Activated CD4-positive, alpha-beta T cell treated with anti-CD3 and anti-CD28 coated beads, Interleukin-2, amount 10 ng/mL, durations not matched to agents 7 days and 5 days (primary cell): Measurements from ENCODE around the gene HDAC4. TPM values are rescaled to one million over a fixed set of nuclear protein-coding genes. Genes with fewer than 3 reads are reported as not detected.

ENCODE experiments used
- CTCF ChIA-PET: fragments of 350-600 bp; sonication (Branson Sonifier 250); formaldehyde crosslinking; loops from one replicate; lab custom pipeline; 2021; ENCODE audit warnings: antibody characterized with exemption; lab: Charles Lee
- POLR2A ChIA-PET: fragments of 350-600 bp; sonication (Branson Sonifier 250); formaldehyde crosslinking; loops from one replicate; lab custom pipeline; 2021; ENCODE audit warnings: antibody characterized with exemption; lab: Charles Lee
- DNase-seq: peaks from one replicate; pipeline ENCODE4 v3.0.0-alpha.2; 2020
- H3K27ac Mint-ChIP-seq: one replicate; pipeline ENCODE4 v1.8.0; 2021; ENCODE audit warnings: mild to moderate bottlenecking, moderate library complexity, mixed read lengths
- H3K27me3 Mint-ChIP-seq: one replicate; pipeline ENCODE4 v1.8.0; 2021; ENCODE audit warnings: mixed read lengths
- H3K36me3 Mint-ChIP-seq: one replicate; pipeline ENCODE4 v1.8.0; 2021; ENCODE audit warnings: low read depth, mixed read lengths
- H3K4me1 Mint-ChIP-seq: one replicate; pipeline ENCODE4 v1.8.0; 2021; ENCODE audit warnings: mixed read lengths
- H3K4me3 Mint-ChIP-seq: one replicate; pipeline ENCODE4 v1.8.0; 2021; ENCODE audit warnings: mild to moderate bottlenecking, moderate library complexity, mixed read lengths
- H3K9me3 Mint-ChIP-seq: one replicate; pipeline ENCODE4 v1.8.0; 2021; ENCODE audit warnings: mixed read lengths
- total RNA-seq, 2 experiments: library from RNA; stranded (reverse); gene quantifications; one replicate each; pipeline ENCODE4 v1.2.3, GENCODE V29; 2021

Gene HDAC4
- total RNA-seq, 2 experiments from 2014 or later = 57.1 to 68.4 TPM

DNA sequence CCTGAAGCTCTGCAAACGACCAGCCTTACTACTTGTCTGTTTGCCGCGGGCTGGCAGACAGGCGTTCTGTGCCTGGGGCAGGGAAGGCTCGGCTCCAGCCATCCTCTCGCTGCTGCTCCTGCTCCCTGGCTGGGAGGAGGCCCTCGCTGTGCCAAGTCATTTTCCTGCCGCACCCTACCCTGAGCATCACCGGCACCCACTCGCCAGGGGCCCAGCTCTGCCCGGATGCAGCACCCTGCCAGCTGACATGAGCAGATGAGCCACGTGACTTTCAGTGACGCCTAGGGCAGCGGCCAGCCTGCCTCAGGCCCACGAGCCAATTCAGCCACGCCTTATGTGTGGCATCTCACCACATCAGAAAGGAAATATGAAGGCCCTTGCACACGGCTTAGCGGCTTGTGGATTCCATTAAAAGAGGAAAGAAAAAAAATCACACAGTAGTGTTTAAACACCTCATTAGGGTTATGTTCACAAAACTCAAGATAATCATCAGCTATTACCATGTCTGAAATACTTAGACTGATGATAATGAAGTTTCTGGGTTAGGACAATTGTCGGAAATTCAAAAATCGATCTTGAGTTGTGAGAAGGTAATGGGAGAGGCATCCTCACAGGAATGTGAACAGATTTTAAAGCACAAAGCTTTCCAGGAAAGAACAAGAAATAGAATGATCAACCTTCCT is 302.4 kb downstream of the HDAC4 start:
- Mint-ChIP-seq H3K4me1 (no peaks in the 10 kb centered on the region), H3K27me3 (no peaks in the 10 kb centered on the region), H3K9me3 (no peaks in the 10 kb centered on the region), H3K27ac (no peak overlapping the region), H3K4me3 (no peak overlapping the region), H3K36me3 (peaks cover 11% of the 10 kb centered on the region)
- DNase-seq = no peak
- ChIA-PET CTCF (interaction anchor here (0.8 to 1.1 kb wide), 2 partner anchors 22 to 33 kb away, joined by 3 read pairs; no protein-coding TSS in a partner anchor), POLR2A (interaction anchor here (0.5 kb wide), 1 partner anchor 1001 kb away, joined by 3 read pairs; no protein-coding TSS in a partner anchor)

DNA sequence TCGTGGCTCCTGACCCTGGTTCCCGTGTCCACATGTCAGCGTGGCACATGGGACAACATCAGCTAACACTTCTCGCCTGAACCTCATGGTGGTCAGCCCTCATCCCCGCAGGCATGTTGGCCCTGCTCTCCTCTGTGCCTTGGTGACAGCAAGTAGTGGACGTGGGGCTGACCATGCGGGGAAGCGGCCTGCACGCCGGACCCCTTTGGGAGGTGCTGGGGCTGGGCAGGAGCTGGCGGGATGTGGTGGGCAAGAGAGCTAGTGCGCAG is 303.5 kb downstream of the HDAC4 start:
- CTCF ChIA-PET = no interaction called here
- H3K4me3 Mint-ChIP-seq = no peak overlapping the region
- H3K36me3 Mint-ChIP-seq = peaks cover 11% of the 10 kb centered on the region
- H3K27me3 Mint-ChIP-seq = no peaks in the 10 kb centered on the region
- no peak overlapping the region for H3K27ac Mint-ChIP-seq
- no peak for DNase-seq
- no peaks in the 10 kb centered on the region for H3K9me3 Mint-ChIP-seq
- POLR2A ChIA-PET = no interaction called here
- no peaks in the 10 kb centered on the region for H3K4me1 Mint-ChIP-seq

DNA sequence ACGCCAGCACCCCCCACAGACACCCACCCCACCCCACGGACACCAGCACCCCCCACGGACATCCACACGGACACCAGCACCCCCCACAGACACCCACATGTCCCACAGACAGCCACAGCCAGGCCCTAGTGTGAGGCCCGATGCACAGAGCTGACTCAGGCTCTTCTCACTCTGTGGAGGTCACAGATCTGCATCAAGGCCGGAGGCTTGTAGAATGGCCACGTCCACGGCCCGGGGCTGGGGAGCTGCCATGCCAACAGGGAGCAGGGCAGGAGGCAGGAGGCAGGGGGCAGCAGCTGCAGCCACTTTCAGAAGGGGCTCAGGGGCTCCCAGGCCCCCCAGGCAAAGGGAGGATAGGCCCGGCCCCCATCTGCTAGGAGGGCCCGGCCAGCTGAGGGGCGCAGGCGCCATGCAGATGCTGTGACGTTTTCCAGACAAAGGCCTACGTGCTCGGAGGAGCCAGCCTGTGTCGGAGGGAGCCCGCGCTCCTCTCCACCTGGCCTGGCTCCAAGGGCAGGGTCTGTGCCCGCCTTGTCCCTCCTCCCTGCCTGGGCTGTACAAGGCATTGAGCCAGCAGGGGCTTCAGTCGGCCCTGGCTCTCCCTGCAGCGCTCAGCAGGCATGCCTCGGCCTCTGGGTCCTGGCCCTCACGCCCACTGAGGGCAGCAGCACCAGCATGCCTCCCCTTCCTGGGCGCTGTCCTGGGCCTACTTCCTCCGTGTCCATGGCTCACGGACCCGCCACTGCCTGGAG is 304.0 kb downstream of the HDAC4 start:
- POLR2A ChIA-PET = no interaction called here
- no peaks in the 10 kb centered on the region for H3K27me3 Mint-ChIP-seq
- no peaks in the 10 kb centered on the region for H3K4me1 Mint-ChIP-seq

DNA sequence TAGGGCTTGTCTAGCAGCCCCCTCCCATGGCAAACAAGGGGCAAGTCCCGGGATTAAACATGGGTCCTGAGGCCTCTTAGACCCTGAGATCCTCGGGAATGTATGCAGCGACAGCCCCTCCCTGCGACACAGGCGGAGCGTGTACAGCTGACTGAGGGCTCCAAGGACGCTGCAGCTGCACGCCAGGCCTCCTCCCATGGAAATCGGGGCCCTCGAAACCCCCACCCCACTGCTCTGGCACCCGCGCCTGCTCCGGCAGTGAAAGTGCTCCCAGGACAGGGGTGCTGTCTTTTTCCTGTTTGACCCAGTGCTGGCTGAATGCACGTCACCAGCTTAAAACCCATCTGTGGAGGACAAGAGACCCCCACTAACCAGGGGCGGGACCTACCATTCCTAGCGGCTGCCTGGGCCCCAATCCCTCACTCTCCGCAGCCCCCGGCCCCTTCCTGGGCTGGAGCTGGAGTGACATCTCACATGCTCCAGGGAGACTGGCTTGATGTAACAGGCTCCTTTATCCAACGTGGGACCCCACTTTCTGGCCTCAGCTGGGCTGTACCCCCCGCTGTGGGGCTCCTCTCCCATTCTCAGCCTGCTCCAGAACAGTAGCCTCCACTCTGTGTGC is 305.2 kb downstream of the HDAC4 start:
- no peaks in the 10 kb centered on the region for H3K27me3 Mint-ChIP-seq
- ChIA-PET POLR2A (no interaction called here), CTCF (no interaction called here)
- DNase-seq = no peak
- H3K4me1 Mint-ChIP-seq = no peaks in the 10 kb centered on the region
- H3K27ac Mint-ChIP-seq = no peak overlapping the region
- no peak overlapping the region for H3K4me3 Mint-ChIP-seq
- H3K9me3 Mint-ChIP-seq = no peaks in the 10 kb centered on the region
- peaks cover 5% of the 10 kb centered on the region for H3K36me3 Mint-ChIP-seq

More for the DNA sequence above, 304.0 kb downstream of the HDAC4 start:
- no peak for DNase-seq
- no peak overlapping the region for H3K27ac Mint-ChIP-seq
- CTCF ChIA-PET = no interaction called here
- no peaks in the 10 kb centered on the region for H3K9me3 Mint-ChIP-seq
- peaks cover 11% of the 10 kb centered on the region for H3K36me3 Mint-ChIP-seq
- H3K4me3 Mint-ChIP-seq = no peak overlapping the region

DNA sequence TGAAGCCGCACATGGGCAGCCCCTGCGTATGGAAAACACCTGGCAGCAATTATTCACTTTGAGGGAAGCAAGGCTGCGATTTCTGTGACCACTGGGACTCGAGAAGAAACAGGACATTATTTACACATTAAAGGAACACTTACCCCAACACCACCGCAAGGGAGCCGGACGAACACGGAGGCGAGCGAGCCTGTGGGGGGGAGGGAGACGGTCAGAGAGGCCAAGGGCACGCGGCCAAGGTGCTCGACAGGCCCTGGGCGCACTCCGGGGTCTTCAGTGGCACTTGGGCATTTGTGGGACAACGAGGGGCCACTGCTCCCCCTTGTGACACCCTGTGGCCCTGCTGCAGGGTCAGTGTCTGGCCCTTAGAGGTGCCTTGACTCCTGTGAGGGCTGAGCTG is 306.0 kb downstream of the HDAC4 start:
- CTCF ChIA-PET = no interaction called here
- no peak overlapping the region for H3K27ac Mint-ChIP-seq
- peaks cover 5% of the 10 kb centered on the region for H3K36me3 Mint-ChIP-seq
- H3K4me3 Mint-ChIP-seq = no peak overlapping the region
- no peaks in the 10 kb centered on the region for H3K9me3 Mint-ChIP-seq
- DNase-seq = no peak
- POLR2A ChIA-PET = no interaction called here
- no peaks in the 10 kb centered on the region for H3K27me3 Mint-ChIP-seq
- no peaks in the 10 kb centered on the region for H3K4me1 Mint-ChIP-seq

DNA sequence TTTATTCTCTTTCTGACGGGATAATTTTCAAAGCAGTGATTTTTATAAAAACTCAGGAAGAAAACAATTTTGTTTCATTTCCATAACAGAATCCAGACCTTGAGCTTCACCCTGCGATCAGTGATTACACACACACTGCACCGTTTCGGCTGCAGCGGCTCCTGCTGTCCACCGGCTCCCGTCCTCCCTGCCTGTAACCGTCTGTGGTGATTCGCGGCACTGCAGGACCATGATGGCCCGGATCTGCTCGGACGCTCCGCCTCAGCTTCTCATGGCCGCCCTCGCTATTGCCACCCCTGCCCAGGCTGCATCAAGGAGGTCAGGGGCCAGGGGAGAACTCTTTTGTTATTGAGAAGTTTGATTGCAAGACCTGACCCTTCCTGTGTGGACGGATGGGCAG is 306.9 kb downstream of the HDAC4 start:
- DNase-seq = no peak
- POLR2A ChIA-PET = no interaction called here
- Mint-ChIP-seq H3K27ac (no peak overlapping the region), H3K36me3 (peaks cover 3% of the 10 kb centered on the region), H3K27me3 (no peaks in the 10 kb centered on the region), H3K4me3 (no peak overlapping the region), H3K9me3 (no peaks in the 10 kb centered on the region), H3K4me1 (no peaks in the 10 kb centered on the region)
- CTCF ChIA-PET = interaction anchor here (0.7 kb wide), 1 partner anchor 652 kb away, joined by 3 read pairs; no protein-coding TSS in a partner anchor

DNA sequence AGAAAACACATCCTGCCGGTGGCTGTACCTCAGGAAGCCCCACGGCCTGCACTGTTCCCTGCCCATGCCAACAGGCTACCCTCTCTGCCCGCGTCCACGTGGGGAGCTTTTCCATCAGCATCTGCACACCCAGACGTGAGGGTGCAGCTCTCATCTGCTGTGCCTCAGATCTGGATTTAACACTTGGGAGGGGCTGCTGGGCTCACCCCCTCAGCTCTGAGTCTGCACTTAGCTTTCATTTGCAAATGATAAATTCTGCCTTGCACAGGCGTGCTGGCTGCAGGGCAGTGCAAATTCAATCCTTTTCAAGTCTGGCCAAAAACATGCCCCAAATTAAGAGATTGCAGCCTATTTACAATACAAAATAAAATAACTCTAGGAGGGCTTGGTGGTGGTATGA is 307.3 kb downstream of the HDAC4 start:
- Mint-ChIP-seq H3K4me1 (no peaks in the 10 kb centered on the region), H3K9me3 (no peaks in the 10 kb centered on the region), H3K27ac (no peak overlapping the region), H3K4me3 (no peak overlapping the region), H3K27me3 (no peaks in the 10 kb centered on the region), H3K36me3 (peaks cover 3% of the 10 kb centered on the region)
- ChIA-PET CTCF (interaction anchor here (0.7 kb wide), 2 partner anchors 9 to 653 kb away, joined by 3 read pairs; no protein-coding TSS in a partner anchor), POLR2A (no interaction called here)
- DNase-seq = no peak

DNA sequence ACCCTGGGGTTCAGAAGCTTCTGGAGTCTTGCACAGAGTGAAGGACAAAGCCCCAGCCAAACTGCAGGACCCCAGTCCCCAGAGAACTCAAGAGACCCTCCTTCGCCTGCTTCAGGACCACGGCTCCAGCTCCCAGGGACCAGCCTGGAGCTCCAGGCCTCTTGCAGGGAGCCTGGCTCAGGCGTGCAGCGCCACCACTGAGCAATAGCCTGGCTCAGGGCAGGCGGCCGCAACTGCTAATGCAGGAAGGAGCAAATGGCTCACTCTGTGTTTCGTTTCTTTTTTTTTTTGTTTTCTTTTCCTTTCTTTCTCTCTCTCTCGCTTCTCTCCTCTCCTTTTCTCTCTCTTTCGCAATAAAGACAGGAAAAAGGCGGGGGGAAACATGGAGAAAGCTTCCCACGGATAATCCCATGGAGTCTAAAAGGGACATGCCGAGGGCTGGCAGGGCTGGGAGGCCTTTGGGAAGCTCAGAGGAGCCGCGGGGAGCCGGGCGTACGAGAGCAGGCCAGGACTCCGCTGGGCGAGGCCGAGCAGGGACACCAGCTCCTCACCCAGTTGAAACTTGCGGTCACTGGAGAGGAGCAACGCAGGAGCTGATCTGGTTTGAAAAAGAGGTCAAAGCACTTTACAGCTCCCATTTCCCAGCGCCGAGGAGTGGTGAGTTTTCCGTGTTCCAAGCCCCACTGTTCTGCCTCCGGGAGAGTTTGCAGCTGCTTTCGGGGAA is 308.1 kb downstream of the HDAC4 start:
- Mint-ChIP-seq H3K4me1 (no peaks in the 10 kb centered on the region), H3K27me3 (no peaks in the 10 kb centered on the region), H3K27ac (no peak overlapping the region), H3K4me3 (no peak overlapping the region), H3K9me3 (no peaks in the 10 kb centered on the region), H3K36me3 (peaks cover 3% of the 10 kb centered on the region)
- ChIA-PET CTCF (interaction anchor here (0.7 kb wide), 1 partner anchor 10 kb away, joined by 3 read pairs; no protein-coding TSS in a partner anchor), POLR2A (no interaction called here)
- no peak for DNase-seq

DNA sequence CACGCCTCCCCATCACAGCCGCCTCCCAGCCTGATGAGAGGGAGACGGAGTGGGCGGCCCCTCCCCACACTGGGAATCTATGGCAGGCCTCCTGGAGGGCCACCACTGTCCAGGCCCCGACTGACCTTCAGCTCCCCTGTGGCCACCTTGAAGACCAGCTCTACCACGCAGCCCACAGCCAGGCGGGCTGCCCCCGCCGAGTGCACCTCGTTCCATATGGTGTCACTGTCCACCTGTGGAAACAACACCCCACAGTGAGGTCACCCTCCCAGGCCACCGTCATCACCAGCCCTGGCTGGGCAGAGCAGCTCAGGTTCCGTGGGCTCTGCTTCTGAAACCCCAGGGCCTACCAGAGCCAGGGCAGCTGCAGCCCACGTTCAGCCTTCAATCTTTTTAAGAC is 310.9 kb downstream of the HDAC4 start:
- Mint-ChIP-seq H3K27me3 (no peaks in the 10 kb centered on the region), H3K27ac (no peak overlapping the region), H3K4me3 (no peak overlapping the region), H3K9me3 (no peaks in the 10 kb centered on the region), H3K4me1 (no peaks in the 10 kb centered on the region), H3K36me3 (peaks cover 3% of the 10 kb centered on the region)
- DNase-seq = no peak
- ChIA-PET CTCF (no interaction called here), POLR2A (no interaction called here)

DNA sequence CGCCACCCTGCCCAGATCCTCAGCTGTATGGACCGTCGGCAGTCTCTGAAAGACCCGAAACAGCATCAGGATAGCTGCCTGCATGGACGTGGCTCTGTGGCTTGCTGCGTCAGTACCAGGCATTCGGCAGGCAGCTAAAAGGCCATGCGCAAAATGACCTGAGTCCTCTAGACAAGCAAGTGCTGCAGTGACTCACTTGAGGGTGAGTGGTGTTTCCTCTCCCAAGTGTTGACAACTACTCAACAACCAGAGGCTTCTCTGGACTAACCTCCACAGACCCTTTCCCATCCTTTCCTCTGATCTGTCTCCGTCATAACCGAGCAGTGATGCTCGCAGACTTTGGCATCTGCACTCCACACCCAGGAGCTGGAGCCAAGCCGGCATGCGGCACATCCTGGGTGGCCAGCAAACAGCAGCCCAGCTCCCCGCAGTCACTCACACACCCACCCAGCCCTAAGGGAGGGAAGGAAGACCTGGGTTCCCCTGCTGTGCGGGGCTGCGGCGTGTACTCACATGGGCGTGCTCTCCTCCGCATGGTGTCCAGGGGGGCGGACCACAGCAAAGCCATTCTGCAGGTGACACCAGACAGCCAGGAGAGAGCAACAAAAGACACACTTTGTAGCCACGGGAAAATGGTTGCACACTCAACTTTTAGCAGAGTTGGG is 313.6 kb downstream of the HDAC4 start:
- H3K27ac Mint-ChIP-seq = no peak overlapping the region
- no peak overlapping the region for H3K4me3 Mint-ChIP-seq
- POLR2A ChIA-PET = no interaction called here
- H3K36me3 Mint-ChIP-seq = peaks cover 2% of the 10 kb centered on the region
- DNase-seq = no peak
- H3K9me3 Mint-ChIP-seq = no peaks in the 10 kb centered on the region
- no peaks in the 10 kb centered on the region for H3K4me1 Mint-ChIP-seq
- no peaks in the 10 kb centered on the region for H3K27me3 Mint-ChIP-seq
- CTCF ChIA-PET = no interaction called here

DNA sequence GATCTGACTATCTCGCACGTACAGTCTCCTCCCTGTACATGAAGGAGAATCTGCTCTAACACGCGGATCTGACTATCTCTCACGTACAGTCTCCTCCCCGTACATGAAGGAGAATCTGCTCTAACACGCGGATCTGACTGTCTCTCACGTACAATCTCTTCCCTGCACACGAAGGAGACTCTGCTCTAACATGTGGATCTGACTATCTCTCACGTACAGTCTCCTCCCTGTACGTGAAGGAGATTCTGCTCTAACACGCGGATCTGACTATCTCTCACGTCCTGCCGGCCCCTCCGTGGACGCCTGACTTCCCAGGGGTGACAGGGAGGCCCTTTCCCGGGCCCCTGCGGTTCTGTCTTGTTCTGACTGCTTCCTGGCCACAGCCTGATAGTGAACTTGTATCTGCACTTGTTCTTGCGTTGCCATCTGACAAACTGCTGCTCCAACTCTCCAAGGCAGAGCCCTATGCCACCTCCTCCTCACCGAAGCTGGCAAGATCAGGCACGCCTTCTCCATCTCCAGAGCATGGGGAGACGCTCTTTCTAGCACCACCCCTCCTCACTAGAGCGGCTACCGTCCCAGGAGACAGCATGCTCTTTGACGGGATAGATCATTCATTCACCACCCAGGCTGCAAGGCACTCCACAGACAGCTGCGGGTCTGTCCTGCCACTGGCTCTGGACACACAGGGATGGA is 314.3 kb downstream of the HDAC4 start:
- DNase-seq = no peak
- peak overlapping the region; percentile 39 for H3K27ac Mint-ChIP-seq
- no peaks in the 10 kb centered on the region for H3K27me3 Mint-ChIP-seq
- H3K9me3 Mint-ChIP-seq = no peaks in the 10 kb centered on the region
- CTCF ChIA-PET = no interaction called here
- H3K4me3 Mint-ChIP-seq = no peak overlapping the region
- peaks cover 2% of the 10 kb centered on the region for H3K36me3 Mint-ChIP-seq
- H3K4me1 Mint-ChIP-seq = no peaks in the 10 kb centered on the region
- POLR2A ChIA-PET = no interaction called here
